ENCODE measurements around the gene VCL.

DNA sequence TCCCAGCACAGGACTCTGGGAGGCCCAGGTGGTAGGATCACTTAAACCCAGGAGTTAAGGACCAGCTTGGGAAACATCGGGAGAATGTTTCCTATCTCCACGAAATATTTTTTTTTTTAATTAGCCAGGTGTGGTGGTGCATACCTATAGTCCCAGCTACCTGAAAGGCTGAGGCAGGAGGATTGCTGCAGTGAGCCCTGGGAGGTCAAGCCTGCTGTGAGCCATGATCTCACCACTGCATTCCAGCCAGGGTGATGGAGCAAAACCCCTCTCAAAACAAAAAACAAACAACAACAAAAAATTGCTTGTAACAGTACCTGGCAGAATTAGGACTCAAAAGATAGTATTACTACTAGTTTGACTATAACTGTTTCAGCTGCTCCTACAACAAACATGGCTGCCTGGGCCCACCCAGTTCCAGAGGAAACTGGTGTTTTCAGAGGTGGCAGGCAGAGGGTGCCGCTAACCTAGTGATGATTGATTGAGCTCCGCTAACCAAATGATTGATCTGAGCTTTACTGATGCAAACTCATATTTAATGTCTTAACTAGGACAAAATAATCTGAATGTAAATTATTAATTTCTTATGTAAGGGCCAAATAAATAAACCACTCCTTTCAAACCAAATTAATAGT, 95.7 kb downstream of the VCL start:
- TF ChIP-seq POLR2A (IDR thresholded peaks at IDR 0.05), result no peak
- TF ChIP-seq, protein P1, sequence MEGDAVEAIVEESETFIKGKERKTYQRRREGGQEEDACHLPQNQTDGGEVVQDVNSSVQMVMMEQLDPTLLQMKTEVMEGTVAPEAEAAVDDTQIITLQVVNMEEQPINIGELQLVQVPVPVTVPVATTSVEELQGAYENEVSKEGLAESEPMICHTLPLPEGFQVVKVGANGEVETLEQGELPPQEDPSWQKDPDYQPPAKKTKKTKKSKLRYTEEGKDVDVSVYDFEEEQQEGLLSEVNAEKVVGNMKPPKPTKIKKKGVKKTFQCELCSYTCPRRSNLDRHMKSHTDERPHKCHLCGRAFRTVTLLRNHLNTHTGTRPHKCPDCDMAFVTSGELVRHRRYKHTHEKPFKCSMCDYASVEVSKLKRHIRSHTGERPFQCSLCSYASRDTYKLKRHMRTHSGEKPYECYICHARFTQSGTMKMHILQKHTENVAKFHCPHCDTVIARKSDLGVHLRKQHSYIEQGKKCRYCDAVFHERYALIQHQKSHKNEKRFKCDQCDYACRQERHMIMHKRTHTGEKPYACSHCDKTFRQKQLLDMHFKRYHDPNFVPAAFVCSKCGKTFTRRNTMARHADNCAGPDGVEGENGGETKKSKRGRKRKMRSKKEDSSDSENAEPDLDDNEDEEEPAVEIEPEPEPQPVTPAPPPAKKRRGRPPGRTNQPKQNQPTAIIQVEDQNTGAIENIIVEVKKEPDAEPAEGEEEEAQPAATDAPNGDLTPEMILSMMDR (IDR thresholded peaks at IDR 0.05), result no peak
